Measurements from ENCODE around the gene KRTAP4-1. TPM values are rescaled to one million over a fixed set of nuclear protein-coding genes. Genes with fewer than 3 reads are reported as not detected.

Gene KRTAP4-1
- 0.13 TPM in 1 of 2 replicates, not detected in the other for total RNA-seq

GRCh38 chr17:41184480-41184961 lies at the start of gene KRTAP4-1:
Gene KRTAP4-1 (minus strand): TSS chr17:41184911. CDS start chr17:41184854, 57 bp downstream.

GRCh38 chr17:41232399-41233105 lies 47.8 kb upstream of the KRTAP4-1 start, which contains the start of gene KRTAP9-3:
Gene KRTAP9-3 (plus strand): TSS chr17:41232449. CDS start chr17:41232502, 53 bp downstream.

GRCh38 chr17:41226598-41227095 lies 41.9 kb upstream of the KRTAP4-1 start, which contains the start of gene KRTAP9-2:
Gene KRTAP9-2 (plus strand): TSS chr17:41226648. CDS start chr17:41226655, 7 bp downstream.

GRCh38 chr17:41189837-41190318 lies 5.2 kb upstream of the KRTAP4-1 start, which contains the start of gene KRTAP9-1:
Gene KRTAP9-1 (plus strand): TSS chr17:41189887. CDS start chr17:41189887, 0 bp downstream.

GRCh38 chr17:41177727-41178271 lies 6.9 kb downstream of the KRTAP4-1 start, which contains the start of gene KRTAP4-2:
Gene KRTAP4-2 (minus strand): TSS chr17:41178221. CDS start chr17:41178164, 57 bp downstream.

GRCh38 chr17:41168121-41168520 lies 16.6 kb downstream of the KRTAP4-1 start, which contains the start of gene KRTAP4-3:
Gene KRTAP4-3 (minus strand): TSS chr17:41168221. CDS start chr17:41168172, 49 bp downstream.

GRCh38 chr17:41160648-41161047 lies 24.1 kb downstream of the KRTAP4-1 start, which contains the start of gene KRTAP4-4:
Gene KRTAP4-4 (minus strand): TSS chr17:41160748. CDS start chr17:41160691, 57 bp downstream.

GRCh38 chr17:41149652-41149985 lies 35.1 kb downstream of the KRTAP4-1 start, which contains the start of gene KRTAP4-5:
Gene KRTAP4-5 (minus strand): TSS chr17:41149825. CDS start chr17:41149767, 58 bp downstream.

GRCh38 chr17:41140360-41141131 lies 44.2 kb downstream of the KRTAP4-1 start, which contains the start of gene KRTAP4-6:
Gene KRTAP4-6 (minus strand): TSS chr17:41140544. CDS start chr17:41140487, 57 bp downstream.

Other genes starting within 250 kb of the KRTAP4-1 start
- gene KRT23, start 247.3 kb downstream of the KRTAP4-1 start, total RNA-seq: under 0.01 TPM in 1 of 2 replicates, not detected in the other
- gene KRT39, start 218.0 kb downstream of the KRTAP4-1 start, total RNA-seq: 0.52 TPM in 1 of 2 replicates, not detected in the other
- not detected in 2 replicates for gene KRT40, start 200.6 kb downstream of the KRTAP4-1 start, total RNA-seq
- gene KRTAP3-3, start 190.7 kb downstream of the KRTAP4-1 start, total RNA-seq: not detected in 2 replicates
- not detected in 2 replicates for gene KRTAP3-2, start 185.0 kb downstream of the KRTAP4-1 start, total RNA-seq
- not detected in 2 replicates for gene KRTAP3-1, start 175.8 kb downstream of the KRTAP4-1 start, total RNA-seq
- gene KRTAP1-5, start 157.7 kb downstream of the KRTAP4-1 start, total RNA-seq: 10.1 TPM in 1 of 2 replicates, not detected in the other
- not detected in 2 replicates for gene KRTAP1-4, start 154.7 kb downstream of the KRTAP4-1 start, total RNA-seq
- gene KRTAP1-3, start 150.0 kb downstream of the KRTAP4-1 start, total RNA-seq: not detected in 2 replicates
- not detected in 2 replicates for gene KRTAP1-1, start 143.5 kb downstream of the KRTAP4-1 start, total RNA-seq
- not detected in 2 replicates for gene KRTAP2-1, start 137.6 kb downstream of the KRTAP4-1 start, total RNA-seq
- gene KRTAP2-2, start 129.7 kb downstream of the KRTAP4-1 start, total RNA-seq: not detected in 2 replicates
- gene KRTAP2-3, start 124.8 kb downstream of the KRTAP4-1 start, total RNA-seq: 1.9 TPM in 1 of 2 replicates, not detected in the other
- gene KRTAP2-4, start 119.0 kb downstream of the KRTAP4-1 start, total RNA-seq: not detected in 2 replicates
- gene KRTAP4-7, start 100.8 kb downstream of the KRTAP4-1 start, total RNA-seq: not detected in 2 replicates
- not detected in 2 replicates for gene KRTAP4-8, start 86.8 kb downstream of the KRTAP4-1 start, total RNA-seq
- gene KRTAP4-16, start 82.7 kb downstream of the KRTAP4-1 start, total RNA-seq: not detected in 2 replicates
- gene KRTAP4-9, start 79.5 kb downstream of the KRTAP4-1 start, total RNA-seq: not detected in 2 replicates
- not detected in 2 replicates for gene KRTAP4-11, start 66.5 kb downstream of the KRTAP4-1 start, total RNA-seq
- not detected in 2 replicates for gene KRTAP4-12, start 60.7 kb downstream of the KRTAP4-1 start, total RNA-seq
- gene KRTAP4-6, start 44.4 kb downstream of the KRTAP4-1 start, total RNA-seq: not detected in 2 replicates
- not detected in 2 replicates for gene KRTAP4-5, start 35.1 kb downstream of the KRTAP4-1 start, total RNA-seq
- gene KRTAP4-4, start 24.2 kb downstream of the KRTAP4-1 start, total RNA-seq: not detected in 2 replicates
- gene KRTAP4-3, start 16.7 kb downstream of the KRTAP4-1 start, total RNA-seq: not detected in 2 replicates
- not detected in 2 replicates for gene KRTAP4-2, start 6.7 kb downstream of the KRTAP4-1 start, total RNA-seq
- not detected in 2 replicates for gene KRTAP9-1, start 5.0 kb upstream of the KRTAP4-1 start, total RNA-seq
- gene KRTAP9-2, start 41.7 kb upstream of the KRTAP4-1 start, total RNA-seq: not detected in 2 replicates
- not detected in 2 replicates for gene KRTAP9-3, start 47.5 kb upstream of the KRTAP4-1 start, total RNA-seq
- not detected in 2 replicates for gene KRTAP9-8, start 53.1 kb upstream of the KRTAP4-1 start, total RNA-seq
- not detected in 2 replicates for gene KRTAP9-4, start 64.8 kb upstream of the KRTAP4-1 start, total RNA-seq
- gene KRTAP9-9, start 70.5 kb upstream of the KRTAP4-1 start, total RNA-seq: not detected in 2 replicates
- not detected in 2 replicates for gene KRTAP9-6, start 80.5 kb upstream of the KRTAP4-1 start, total RNA-seq
- gene KRTAP9-7, start 90.8 kb upstream of the KRTAP4-1 start, total RNA-seq: not detected in 2 replicates
- gene KRTAP29-1, start 117.9 kb upstream of the KRTAP4-1 start, total RNA-seq: not detected in 2 replicates
- not detected in 2 replicates for gene KRTAP16-1, start 124.4 kb upstream of the KRTAP4-1 start, total RNA-seq
- gene KRTAP17-1, start 130.8 kb upstream of the KRTAP4-1 start, total RNA-seq: not detected in 2 replicates
- gene KRT33A, start 165.9 kb upstream of the KRTAP4-1 start, total RNA-seq: not detected in 2 replicates
- not detected in 2 replicates for gene KRT33B, start 184.9 kb upstream of the KRTAP4-1 start, total RNA-seq
- gene KRT34, start 197.4 kb upstream of the KRTAP4-1 start, total RNA-seq: 8.0 TPM in 1 of 2 replicates, not detected in the other
- gene KRT31, start 212.7 kb upstream of the KRTAP4-1 start, total RNA-seq: not detected in 2 replicates
- not detected in 2 replicates for gene KRT37, start 239.7 kb upstream of the KRTAP4-1 start, total RNA-seq